GM19043 (cell line): Measurements from ENCODE around the gene NHERF1.

Experiments used
- ATAC-seq: cut with Tn5 transposase; IDR thresholded peaks from one replicate; pipeline ENCODE4 v1.9.1; 2021; ENCODE audit warnings: low read depth; ENCODE audit not compliant: unreplicated experiment

Gene NHERF1

GRCh38 chr17:74748529-74749278 lies at the start of gene NHERF1:
TSS of gene NHERF1 (plus strand) at chr17:74748628. CDS start at chr17:74748847, 219 bp downstream.
- ATAC-seq = peak; percentile 84

- ATAC-seq = no peak
Measured at GRCh38 chr17:74699236-74699635, 49.2 kb upstream of the NHERF1 start.

DNA sequence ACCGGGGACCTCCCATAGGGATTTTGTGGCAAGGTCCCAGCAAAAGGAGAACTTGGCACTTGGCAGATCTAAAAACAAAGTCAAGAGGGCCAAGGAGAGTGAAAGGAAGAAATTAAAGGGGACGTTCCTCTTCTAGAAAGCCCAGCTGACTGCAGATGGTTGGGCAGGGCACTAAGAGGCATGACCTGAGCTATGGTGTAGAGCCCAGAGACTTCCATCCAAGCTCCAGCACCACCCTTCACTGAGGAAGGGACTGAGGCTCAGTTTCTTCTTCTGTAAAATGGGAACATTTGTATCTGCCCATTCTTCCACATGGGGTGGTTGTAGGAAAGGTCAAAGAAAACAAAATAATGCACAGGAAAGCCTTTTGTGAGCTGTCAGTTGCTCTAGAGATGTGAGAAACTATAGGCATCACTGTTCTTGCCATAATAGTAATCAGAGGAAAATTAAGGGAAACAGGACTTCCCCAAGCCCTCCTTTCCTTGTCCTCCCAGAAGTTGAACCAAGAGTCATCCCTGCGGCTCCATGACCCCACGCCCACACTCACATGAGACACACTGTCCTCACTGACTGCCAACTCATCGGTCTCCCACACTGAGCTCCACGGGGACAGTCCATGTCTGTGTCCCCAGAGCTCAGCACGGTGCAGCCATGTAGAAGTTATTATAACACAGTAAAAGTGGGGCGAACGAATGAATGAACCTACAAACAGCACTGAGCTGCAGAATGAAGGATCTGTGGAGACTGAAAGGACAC lies 46.1 kb upstream of the NHERF1 start:
- ATAC-seq = no peak

GRCh38 chr17:74703311-74703710 lies 45.1 kb upstream of the NHERF1 start:
- ATAC-seq = no peak

DNA sequence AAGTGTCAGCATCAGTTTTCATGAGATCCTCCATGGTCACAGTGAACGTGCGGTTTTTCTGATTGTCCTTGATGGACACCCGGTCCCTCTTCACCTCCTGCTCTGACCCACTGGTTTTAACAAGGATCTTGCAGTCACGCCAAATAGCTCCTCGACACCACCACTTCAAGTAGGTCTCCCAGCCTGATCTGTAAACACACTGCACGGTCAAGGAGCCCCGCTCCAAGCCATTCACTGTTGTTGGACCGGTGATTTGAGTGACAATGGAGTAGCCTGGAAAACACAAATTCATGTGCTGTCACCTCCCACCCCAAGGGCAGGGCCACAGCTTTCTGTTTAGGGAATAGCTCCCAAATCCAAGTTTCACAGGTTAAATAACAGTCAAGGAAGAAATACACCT lies 43.9 kb upstream of the NHERF1 start:
- no peak for ATAC-seq

DNA sequence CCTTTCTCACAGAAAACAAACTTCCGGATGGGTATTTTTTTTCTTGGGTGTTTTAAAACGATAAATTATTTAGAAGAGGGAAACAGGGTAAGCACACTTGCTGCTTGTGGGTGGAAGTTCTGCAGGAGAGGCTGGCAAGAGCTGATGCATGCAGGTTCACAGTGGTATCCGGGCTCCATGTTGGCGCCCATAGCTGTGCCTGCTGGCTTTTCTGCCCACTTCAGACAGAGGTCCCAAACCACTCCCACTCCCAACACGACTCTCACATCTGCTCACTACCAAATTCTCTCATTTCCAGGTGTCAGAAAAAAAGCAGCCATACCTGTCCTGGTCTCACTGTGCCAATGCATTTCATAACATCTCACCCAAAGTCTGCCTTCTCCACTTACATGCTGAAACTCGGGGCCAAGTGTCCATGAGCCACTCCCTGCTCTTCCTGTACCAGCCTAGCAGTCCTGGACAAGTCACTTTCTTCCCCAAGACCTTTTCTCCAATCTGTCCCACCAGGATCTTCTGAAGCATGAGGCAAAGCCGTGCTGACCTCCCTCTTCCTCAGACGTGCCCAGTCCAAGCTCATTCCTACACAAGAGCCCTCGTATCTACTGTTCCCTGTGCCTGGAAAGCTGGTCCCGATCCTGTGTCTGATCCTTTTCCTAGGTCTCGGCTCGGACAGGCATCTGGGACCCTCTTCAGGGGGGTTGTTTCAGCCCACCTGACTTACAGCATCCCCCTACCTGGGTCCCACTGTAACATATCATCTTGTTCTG lies 37.2 kb upstream of the NHERF1 start:
- ATAC-seq = no peak

- no peak for ATAC-seq
Measured at GRCh38 chr17:74712301-74712700, 36.1 kb upstream of the NHERF1 start.

GRCh38 chr17:74712756-74713155 lies 35.7 kb upstream of the NHERF1 start, which contains the start of gene CD300LF:
TSS of gene CD300LF (minus strand) at chr17:74712923. CDS start at chr17:74712866, 57 bp downstream.
- no peak for ATAC-seq

DNA sequence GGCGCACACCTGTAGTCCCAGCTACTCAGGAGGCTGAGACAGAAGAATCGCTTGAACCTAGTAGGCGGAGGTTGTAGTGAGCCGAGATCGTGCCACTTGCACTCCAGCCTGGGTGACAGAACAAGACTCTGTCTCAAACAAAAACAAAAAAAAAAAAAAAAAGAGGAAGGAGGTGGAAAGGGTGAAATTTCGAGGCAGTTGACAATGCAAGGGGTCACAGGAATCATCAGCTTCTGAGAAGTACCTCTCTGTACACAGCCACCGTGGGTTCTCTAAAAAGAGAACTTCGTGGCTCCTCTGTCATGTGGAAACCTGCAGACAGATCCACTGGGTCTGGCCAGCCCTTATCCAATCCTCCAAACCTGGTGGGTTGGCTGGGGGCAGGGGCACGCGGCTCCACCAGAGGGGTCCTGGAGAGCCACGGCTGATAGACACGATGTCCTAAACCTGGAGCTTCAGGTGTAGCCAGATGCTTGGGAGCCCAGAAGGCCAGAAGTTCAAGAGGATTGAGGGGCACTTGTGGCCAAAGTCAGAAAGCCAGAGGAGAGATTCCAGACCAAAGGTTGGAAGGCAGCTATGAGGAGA lies 35.2 kb upstream of the NHERF1 start:
- no peak for ATAC-seq

DNA sequence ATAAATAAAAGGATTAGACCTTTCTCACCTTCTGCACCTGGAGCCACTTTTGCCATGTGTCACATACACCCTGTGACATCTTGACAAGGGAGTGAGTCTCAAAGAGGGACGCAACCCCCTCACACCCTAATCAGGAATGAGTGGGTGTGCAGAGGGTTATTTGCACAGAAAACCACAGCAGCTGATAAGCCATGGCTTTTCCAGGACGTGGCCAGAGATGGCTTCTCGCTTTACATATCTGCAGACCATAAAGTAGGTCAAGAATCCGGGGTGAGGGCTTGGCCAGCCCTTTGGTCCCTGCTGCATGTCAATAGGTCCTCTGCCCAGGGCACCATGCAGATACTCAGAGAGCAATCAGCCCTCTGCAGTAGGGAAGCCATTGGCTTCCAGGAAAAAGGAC lies 33.3 kb upstream of the NHERF1 start:
- no peak for ATAC-seq

GRCh38 chr17:74720506-74720905 lies 27.9 kb upstream of the NHERF1 start:
- no peak for ATAC-seq

- no peak for ATAC-seq
Measured at GRCh38 chr17:74722782-74723181, 25.6 kb upstream of the NHERF1 start.

GRCh38 chr17:74723891-74724290 lies 24.5 kb upstream of the NHERF1 start:
- ATAC-seq = no peak

DNA sequence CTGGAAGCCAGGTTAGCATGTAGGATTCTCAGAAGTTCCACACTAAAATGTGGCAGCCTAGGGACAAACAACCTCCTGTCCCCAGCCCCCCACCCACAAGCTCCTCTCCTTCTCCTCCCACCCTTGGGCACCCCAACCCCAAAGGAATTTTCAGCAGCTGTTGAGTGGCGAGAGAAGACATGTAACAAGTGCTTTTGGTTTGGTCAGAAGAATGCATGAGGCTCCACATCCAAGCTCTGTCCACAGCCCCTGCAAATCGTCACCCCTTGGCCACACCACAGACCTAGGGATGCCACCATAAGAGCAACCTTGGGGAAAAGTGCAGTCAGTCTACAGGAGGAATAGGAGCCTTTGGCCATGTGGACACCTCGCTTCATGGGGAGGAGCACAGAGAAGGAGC lies 23.3 kb upstream of the NHERF1 start:
- no peak for ATAC-seq

DNA sequence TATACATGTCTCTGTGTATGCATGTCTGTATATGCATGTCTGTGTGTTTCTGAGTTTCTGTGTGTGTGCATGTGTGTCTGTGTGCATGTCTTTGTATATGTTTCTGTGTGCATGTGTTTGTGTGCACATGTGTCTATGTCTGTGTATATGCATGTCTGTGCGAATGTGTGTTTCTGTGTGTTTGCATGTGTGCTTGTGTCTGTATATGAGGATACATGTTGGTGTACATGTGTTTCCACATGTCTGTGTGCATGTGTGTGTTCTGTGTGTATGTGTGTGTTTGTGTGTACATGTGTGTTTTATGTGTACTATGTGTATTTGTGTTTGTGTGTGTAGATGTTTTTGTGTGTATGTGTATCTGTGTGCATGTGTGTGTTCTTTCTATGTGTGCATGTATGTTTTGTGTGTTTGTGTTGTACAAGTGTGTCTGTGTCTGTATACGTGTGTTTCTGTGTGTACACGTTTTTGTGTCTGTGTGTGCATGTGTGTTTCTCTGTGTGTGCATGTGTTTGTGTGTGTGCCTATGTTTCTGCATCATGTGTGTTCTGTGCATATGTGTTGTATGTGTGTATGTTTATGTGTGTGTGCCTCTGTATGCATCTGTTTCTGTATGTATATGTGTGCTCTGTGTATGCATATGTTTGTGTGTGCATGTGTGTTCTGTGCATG lies 20.3 kb upstream of the NHERF1 start:
- ATAC-seq = no peak

GRCh38 chr17:74728702-74729075 lies 19.7 kb upstream of the NHERF1 start:
- ATAC-seq = no peak

DNA sequence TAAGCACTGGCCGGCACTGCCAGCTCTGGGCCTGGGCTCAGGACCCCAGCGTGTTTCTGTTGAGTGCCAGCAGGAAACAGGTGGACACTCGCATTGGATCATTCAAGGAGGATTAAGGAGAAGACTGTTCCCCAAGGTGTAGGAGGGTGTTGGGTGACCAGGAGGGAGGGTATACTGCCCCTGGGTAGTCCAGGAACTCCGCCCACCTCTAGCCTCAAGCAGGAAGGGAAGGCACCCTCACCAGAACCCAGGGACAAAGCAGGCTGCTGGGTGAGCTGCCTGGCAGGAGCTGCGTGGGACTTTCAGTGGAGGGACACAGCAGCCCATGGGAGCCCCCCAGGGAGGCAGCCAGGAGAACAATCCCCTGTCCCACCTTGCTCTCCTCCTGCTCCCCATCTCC lies 19.1 kb upstream of the NHERF1 start:
- no peak for ATAC-seq

GRCh38 chr17:74729866-74730265 lies 18.6 kb upstream of the NHERF1 start:
- no peak for ATAC-seq

DNA sequence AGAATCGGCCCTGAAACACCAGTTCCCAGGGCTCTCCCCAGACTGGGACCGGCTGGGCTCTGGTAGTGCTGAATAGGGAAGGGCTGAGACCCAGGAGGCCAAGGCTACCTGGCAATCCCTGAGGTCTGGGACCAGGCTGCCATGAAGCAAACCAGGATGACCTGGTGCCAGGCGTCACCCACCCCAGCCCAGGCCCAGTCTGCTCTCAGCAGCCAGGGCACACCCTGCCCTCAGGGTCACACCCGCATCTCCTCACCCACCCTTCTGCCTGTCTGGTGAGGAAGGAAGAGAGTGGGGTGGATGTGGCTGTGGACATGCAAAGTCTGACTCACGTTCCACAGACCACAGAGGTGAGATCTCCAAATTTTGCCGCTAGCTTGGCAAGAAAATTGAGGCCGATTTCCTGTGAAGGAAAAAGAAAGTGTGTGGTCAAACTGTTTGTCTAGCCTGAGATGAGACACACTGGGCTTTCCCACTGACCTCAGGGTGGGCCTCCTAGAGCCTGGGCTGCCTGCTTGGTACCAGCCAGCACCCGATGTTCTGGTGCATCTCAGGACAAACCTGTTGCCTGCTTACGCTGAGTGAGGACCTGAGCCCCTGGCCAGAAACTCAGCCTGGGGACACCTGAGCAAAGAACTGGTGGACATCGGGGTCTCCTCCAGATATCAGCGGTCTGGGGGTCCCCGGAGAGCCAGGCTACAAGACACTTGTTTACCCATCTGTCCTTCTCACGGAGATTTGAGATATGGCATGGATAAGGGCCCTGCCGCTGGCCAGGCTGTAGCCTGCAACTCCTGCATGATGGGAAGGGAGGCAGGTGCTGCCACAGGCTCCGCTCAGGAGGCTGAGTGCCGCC lies 17.7 kb upstream of the NHERF1 start:
- no peak for ATAC-seq

- ATAC-seq = no peak
Measured at GRCh38 chr17:74731347-74731605, 17.2 kb upstream of the NHERF1 start.
